Cerebellar nuclear complex (tissue), 1 donor: ENCODE data around the gene TERB2.
A peak's percentile ranks its signal among the peaks of the same experiment; 100 is the strongest.
"Not testable (repeated sequence)": the region's sequence is repeated elsewhere in the genome, so short reads cannot be mapped to it uniquely, and the experiment has no call there.

Experiments used
- DNase-seq, 2 experiments: peaks; one replicate each; lab custom pipeline; 2025; lab: John Stamatoyannopoulos, UW

TERB2 gene

GRCh38 chr15:45003731-45004410, 47.4 kb downstream of the TERB2 start:
- not testable (repeated sequence) for DNase-seq

- DNase-seq: not testable (repeated sequence)
Measured at GRCh38 chr15:45004590-45005175, 48.2 kb downstream of the TERB2 start.

GRCh38 chr15:45009046-45009445, 52.6 kb downstream of the TERB2 start:
- DNase-seq: no peak

GRCh38 chr15:45015114-45015513, 58.6 kb downstream of the TERB2 start:
- not testable (repeated sequence) for DNase-seq

- DNase-seq: not testable (repeated sequence)
Measured at GRCh38 chr15:45020222-45020900, 63.9 kb downstream of the TERB2 start.

- not testable (repeated sequence) for DNase-seq
Measured at GRCh38 chr15:45020901-45021259, 64.4 kb downstream of the TERB2 start.

GRCh38 chr15:45021348-45021747, 64.9 kb downstream of the TERB2 start:
- no peak for DNase-seq

GRCh38 chr15:45022871-45023658, 66.6 kb downstream of the TERB2 start, which contains the start of gene SORD:
TSS of gene SORD (plus strand) at chr15:45023195. CDS start at chr15:45023284, 89 bp downstream.
- DNase-seq: peak; percentile 56 to 84

- DNase-seq: no peak
Measured at GRCh38 chr15:45023659-45024225, 67.3 kb downstream of the TERB2 start.

GRCh38 chr15:45024649-45025048, 68.2 kb downstream of the TERB2 start:
- not testable (repeated sequence) for DNase-seq

- DNase-seq: not testable (repeated sequence)
Measured at GRCh38 chr15:45025627-45026026, 69.1 kb downstream of the TERB2 start.

- no peak for DNase-seq
Measured at GRCh38 chr15:45026651-45027190, 70.2 kb downstream of the TERB2 start.

GRCh38 chr15:45027220-45027619, 70.7 kb downstream of the TERB2 start:
- DNase-seq: no peak
